GM18517 (cell line): ENCODE data around the gene SMARCD2.
"Not testable (repeated sequence)": the region's sequence is repeated elsewhere in the genome, so short reads cannot be mapped to it uniquely, and the experiment has no call there.

ENCODE experiments used
- ATAC-seq: cut with Tn5 transposase; IDR thresholded peaks from one replicate; pipeline ENCODE4 v1.9.1; 2021; ENCODE audit warnings: mild to moderate bottlenecking, moderate library complexity; ENCODE audit not compliant: unreplicated experiment

The SMARCD2 gene

DNA sequence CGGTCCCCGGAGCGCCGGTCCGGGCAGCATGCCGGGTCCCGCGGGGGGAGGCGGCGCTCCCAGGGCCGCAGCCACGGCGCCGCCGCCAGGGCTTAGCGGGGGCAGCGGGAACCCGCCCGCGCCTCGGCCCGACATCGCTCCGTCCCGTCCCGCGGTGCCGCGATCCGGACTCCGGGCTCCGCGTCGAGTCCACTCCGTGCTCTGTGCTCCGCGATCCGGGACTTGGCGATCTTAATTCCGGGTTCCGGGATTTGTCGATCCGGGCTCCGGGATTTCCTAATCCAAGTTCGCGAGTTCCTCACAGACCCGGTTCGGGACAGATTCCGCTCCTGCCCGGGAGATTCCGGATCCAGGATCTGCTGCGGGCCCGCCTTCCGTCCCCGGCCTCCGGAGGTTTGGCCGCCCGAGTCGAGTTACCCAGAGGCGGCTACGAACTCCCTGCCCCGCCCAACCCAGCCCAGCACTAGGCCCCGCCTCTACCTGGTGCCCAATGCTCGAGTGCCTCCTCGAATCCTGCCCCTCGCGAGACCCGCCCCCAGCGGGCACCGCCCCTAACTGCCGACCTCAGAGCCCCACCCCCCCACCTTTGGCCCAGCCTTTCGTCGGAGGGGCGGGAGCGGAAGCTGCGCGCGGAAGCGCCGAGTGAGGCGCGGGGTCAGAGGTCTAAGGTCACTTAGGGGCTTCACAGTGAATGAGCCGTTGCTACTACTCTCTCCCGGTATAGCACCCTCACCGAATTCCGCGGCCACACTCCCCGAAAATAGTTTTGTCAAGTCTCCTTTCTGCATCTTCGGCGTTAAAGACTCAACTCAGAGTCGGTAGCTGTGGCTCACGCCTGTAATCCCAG is at the start of gene SMARCD2:
TSS of gene SMARCD2 (minus strand) at position 146 of the 847 bp plus-strand sequence. CDS start at position 135, 11 bp downstream.
- peak; percentile 62 for ATAC-seq

DNA sequence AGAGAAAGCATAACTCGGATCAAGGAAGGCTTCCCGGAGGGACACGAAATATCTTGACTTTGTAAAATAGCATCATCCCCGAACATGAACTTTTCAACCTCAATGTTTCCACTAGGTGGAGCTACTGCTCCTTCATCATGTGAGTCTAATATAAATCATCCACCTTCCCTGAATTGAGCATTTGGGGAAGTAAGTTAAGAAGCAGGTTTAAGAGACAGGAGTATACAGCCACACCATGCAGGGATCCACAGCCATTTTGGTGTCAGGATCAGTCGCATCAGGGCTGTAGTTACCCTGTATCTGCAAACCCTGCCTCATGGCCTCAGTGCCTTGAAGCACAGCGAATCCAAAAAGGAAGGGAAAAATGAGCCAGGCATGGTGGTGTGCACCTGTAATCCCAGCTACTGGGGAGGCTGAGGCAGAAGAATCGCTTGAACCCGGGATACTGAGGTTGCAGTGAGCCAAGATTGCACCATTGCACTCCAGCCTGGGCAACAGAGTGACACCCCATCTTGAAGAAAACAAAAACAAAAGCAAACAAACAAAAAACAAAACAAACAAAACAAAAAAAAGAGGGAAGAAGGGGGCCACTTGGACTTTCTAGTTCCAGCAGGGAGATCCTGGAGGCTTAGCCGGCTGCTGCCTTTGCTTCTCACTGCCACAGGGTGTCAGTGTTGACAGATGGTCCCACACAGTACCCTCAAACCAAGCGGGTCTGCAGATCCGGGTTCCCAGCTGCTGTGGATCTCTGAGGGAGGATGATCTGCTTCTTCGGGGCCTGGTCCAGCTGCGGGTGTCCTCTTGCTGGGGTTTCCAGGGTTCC is 46.8 kb upstream of the SMARCD2 start:
- ATAC-seq: not testable (repeated sequence)

DNA sequence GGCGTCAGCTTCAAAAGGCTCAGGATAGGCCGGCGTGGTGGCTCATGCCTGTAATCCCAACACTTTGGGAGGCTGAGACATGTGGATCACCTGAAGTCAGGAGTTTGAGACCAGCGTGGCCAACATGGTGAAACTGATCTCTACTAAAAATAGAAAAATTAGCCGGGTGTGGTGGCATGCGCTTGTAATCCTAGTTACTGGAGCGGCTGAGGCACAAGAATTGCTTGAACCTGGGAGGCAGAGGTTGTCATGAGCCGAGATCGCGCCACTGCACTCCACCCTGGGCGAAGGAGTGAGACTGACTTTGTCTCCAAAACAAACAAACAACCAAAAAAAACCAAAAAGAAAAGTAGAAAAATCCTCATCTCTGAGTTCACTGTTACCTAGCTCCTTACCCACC is 42.6 kb upstream of the SMARCD2 start:
- not testable (repeated sequence) for ATAC-seq

DNA sequence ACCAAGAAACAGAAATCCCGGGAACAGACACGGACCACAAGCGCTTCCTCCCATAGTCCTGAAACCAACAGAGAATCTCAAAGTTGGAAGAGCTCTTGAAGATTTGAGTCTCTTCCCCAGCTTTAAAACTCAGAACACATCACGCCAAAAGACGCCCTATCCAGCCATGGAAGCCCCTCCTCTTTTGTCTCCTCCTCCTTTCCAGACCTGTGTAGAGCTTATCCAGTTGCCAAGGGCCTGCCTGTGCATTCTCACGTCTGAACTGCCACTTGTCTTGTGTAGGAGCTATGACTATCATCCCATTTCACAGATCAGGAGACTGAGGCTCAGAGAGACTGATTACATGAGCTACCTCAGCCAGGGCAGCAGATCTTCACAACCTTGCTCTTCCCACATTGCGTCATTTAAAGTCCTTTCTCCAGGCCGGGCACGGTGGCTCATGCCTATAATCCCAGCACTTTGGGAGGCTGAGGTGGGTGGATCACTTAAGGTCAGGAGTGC is 40.2 kb upstream of the SMARCD2 start:
- ATAC-seq: not testable (repeated sequence)

DNA sequence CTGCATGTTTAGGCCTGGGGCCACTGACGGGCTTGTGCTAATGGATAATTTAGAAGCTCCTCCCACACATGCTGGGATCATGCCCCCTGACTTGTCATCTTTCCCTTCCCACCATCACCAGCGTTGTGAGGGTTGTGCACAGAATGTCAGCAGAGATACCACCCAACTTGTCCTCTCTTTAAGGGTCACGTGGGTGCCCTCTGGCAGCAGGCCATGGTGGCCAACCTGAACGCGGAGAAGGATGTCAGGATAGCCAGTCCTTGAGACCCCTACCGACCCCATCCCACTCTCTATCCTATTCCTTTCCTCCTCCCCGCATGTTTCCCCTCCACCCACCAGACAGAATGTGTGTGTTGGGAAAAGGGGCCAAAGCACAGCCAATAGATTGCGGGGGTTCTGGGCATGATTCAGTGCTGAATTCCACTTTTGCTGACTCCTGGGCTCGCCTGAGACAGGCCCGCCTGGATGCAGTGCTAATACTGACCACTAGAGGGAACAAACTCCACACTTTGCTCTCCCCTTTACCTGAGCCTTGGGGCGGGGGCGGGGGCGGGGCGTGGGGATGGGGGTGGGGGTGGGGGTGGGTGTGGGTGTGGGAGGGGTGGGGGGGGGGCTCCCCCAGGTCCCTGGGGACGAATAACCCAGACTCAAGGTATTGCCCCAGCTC is 39.6 kb upstream of the SMARCD2 start, which contains the start of gene GH2:
TSS of gene GH2 (minus strand) at position 10 of the 667 bp plus-strand sequence. CDS start 143 bp downstream, outside the sequence.
- no peak for ATAC-seq

DNA sequence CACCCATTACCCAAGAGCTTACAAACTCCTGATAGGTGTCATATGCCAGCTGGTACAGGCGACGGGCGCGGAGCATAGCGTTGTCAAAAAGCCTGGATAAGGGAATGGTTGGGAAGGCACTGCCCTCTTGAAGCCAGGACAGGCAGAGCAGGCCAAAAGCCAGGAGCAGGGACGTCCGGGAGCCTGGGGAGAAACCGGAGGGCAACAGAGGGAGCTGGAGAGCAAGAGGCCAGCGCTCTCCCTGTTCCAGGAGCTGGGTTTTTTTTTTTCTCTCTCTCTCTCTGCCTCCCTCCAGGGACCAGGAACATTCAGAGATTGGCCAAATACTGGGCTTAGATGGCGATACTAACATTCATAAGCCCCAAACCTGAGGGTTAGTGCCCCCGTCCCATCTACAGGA is 38.9 kb upstream of the SMARCD2 start:
- not testable (repeated sequence) for ATAC-seq

DNA sequence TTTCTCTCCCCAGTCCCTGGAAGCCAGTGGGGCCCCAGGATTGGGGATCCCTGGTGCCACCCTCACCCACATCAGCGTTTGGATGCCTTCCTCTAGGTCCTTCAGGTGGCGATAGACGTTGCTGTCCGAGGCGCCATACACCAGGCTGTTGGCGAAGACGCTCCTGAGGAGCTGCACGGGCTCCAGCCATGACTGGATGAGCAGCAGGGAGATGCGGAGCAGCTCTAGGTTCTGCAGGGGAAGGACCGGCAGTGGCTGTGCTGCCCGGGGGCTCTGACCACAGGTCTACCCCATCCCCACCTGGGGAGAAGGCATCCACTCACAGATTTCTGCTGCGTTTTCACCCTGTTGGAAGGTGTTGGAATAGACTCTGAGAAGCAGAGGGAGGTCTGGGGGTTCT is 38.2 kb upstream of the SMARCD2 start:
- ATAC-seq: no peak

DNA sequence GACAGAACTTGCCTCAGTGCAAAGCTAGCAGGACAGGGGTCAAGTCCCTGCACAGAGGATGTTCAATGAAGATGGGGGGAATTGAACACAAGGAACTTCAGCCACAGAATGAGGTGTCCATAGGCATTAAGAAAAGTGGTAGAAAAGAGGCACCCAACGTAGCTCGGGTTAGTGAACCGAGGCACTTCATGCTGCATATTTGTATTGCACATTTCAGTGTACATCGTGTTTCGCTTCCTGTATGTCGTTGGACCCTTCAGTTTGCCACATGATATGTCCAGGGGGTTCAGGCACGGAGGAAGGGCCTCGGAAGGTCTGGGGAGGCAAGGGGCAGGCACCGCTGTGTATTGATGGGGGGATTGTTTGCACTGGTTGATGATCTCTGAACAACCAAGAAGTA is 35.9 kb upstream of the SMARCD2 start:
- ATAC-seq: not testable (repeated sequence)

DNA sequence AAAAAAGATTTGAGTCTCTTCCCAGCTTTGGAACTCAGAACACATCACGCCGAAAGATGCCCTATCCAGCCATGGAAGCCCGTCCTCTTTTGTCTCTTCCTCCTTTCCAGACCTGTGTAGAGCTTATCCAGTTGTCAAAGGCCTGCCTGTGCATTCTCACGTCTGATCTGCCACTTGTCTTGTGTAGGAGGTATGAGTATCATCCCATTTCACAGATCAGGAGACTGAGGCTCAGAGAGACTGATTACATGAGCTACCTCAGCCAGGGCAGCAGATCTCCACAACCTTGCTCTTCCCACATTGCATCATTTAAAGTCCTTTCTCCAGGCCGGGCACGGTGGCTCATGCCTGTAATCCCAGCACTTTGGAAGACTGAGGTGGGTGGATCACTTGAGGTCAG is 32.2 kb upstream of the SMARCD2 start:
- ATAC-seq: not testable (repeated sequence)

DNA sequence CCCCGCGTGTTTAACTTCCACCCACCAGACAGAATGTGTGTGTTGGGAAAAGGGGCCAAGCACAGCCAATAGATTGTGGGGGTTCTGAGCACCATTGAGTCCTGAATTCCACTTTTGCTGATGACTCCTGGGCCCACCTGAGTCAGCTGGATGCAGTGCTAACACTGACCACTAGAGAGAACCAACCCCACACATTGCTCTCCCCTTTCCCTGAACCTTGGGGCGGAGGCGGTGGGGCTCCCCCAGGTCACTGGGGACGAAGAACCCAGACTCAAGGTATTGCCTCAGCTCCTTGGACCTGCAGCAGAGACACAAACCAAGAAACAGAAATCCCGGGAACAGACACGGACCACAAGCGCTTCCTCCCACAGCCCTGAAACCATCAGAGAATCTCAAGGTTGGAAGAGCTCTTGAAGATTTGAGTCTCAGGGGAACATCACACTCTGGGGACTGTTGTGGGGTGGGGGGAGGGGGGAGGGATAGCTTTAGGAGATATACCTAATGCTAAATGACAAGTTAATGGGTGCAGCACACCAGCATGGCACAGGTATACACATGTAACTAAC is 31.7 kb upstream of the SMARCD2 start:
- ATAC-seq: not testable (repeated sequence)

DNA sequence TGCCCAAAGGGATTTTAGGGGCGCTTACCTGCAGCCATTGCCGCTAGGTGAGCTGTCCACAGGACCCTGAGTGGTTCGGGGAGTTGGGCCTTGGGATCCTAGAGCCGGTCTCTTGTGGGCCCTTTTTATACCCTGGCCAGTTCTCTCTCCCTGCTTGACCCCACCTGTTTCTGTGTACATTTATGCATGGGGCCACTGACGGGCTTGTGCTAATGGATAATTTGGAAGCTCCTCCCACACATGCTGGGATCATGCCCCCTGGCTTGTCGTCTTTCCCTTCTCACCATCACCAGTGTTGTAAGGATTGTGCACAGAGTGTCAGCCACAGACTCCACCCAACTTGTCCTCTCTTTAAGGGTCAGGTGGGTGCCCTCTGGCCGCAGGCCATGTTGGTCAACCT is 31.1 kb upstream of the SMARCD2 start, which contains the start of gene CSH2:
TSS of gene CSH2 (minus strand) at position 101 of the 400 bp plus-strand sequence. CDS start at position 38, 63 bp downstream.
- ATAC-seq: not testable (repeated sequence)

DNA sequence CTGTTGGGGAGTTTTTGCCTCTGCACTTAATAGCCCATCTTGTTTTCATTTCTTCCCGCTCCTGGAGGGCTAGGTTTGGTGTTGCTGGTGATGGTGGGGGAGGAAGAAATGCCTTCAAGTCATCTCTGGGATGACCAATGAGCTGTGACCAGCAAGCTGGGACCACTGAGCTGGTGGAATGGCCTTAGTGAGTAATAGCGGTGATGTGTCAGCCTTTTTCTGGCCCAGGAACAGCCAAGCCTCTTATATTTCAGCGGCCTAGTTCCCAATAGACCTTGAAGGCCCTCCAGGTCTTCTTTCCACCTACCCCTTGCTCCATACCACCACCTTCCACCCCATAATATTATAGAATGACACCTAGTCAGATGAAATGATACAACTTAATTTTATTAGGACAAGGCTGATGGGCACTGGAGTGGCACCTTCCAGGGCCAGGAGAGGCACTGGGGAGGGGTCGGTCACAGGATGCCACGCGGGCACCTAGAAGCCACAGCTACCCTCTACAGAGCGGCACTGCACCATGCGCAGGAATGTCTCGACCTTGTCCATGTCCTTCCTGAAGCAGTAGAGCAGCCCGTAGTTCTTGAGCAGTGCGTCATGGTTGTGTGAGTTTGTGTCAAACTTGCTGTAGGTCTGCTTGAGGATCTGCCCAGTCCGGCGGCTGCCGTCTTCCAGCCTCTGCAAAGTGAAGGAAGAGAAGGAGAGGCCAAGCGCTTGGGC is 29.3 kb upstream of the SMARCD2 start:
- not testable (repeated sequence) for ATAC-seq

DNA sequence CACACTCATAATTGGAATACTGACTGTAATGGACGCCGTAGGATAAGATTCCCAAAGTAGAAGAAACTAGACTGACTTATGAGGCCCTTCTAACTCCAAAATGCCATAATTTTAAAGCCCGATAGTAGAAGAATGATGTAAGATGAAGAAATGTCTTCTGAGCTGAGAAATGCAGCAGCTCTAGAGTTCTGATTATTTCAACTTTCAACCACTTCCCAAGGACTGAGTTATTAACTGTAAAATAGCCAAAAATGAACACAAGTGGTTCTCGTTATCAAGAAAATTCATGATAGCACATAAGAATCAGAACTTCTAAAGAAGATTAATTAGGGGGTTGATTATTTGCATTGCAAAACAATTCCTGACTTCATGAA is 27.8 kb upstream of the SMARCD2 start:
- not testable (repeated sequence) for ATAC-seq

DNA sequence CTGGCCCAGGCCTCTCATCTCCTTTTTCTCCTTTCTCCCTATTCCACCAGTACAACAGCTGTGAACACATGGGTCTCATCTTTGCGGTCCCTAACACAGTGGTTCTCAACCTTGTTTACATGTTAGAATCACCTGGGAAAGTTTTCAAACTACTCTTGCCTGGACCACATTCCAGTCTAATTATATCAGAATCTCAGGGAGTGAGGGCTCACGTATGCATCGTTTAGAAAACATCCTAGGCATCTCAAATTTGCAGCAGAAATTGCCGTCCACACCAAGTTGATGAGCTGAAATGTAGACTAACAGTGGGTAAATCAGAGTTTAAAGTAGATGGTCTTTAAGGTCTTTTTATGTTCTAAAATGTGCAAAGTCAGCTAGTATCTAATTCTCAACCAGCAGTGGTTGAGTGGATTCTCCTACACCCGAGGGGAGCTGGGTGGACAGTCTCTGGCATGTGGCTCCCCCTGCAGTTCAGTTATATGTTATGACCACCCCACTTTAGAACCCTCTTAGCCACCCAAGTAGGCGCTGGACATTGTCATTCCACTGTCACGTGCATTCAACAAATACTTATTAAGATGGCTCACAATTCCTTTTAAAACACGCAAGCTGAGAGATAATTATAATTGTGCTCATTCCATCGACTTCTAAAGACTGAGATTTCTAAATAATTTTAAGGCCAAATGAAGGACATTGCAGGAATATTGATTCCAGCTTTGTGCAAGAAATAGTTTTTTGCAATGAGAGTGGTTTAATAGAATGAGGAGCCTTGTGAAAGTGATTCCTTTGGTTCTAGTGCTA is 27.2 kb upstream of the SMARCD2 start:
- ATAC-seq: not testable (repeated sequence)

DNA sequence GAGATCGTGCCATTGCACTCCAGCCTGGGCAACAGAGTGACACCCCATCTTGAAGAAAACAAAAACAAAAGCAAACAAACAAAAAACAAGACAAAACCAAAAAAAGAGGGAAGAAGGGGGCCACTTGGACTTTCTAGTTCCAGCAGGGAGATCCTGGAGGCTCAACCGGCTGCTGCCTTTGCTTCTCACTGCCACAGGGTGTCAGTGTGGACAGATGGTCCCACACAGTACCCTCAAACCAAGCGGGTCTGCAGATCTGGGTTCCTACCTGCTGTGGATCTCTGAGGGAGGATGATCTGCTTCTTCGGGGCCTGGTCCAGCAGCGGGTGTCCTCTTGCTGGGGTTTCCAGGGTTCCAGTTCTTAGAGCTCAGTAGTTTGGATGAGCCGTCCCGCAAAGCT is 24.1 kb upstream of the SMARCD2 start:
- not testable (repeated sequence) for ATAC-seq

DNA sequence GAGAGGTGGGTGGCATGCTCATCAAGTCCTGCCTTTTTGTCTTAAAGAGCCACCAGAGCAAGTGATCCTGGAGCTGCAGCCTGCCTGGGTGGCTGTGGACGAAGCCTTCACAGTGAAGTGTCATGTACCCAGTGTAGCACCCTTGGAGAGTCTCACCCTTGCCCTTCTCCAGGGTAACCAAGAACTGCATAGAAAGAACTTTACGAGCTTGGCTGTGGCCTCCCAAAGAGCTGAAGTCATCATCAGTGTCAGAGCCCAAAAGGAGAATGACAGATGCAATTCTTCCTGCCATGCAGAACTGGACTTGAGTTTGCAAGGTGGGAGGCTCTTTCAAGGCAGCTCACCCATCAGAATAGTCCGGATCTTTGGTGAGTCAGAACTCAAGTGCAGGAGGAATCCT is 16.8 kb upstream of the SMARCD2 start:
- no peak for ATAC-seq

DNA sequence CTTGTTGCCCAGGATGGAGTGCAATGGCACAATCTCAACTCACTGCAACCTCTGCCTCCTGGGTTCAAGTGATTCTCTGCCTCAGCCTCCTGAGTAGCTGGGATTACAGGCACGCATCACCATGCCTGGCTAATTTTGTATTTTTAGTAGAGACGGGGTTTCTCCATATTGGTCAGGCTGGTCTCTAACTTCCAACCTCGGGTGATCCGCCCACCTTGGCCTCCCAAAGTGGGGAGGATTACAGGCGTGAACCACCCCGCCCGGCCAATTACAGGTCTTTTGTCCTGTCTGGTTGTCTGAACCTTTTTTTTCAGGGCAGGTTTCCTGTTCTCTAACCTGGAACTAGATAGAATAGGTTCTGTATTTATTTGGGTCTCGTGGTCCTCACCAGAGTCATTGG is 13.9 kb upstream of the SMARCD2 start:
- ATAC-seq: not testable (repeated sequence)

DNA sequence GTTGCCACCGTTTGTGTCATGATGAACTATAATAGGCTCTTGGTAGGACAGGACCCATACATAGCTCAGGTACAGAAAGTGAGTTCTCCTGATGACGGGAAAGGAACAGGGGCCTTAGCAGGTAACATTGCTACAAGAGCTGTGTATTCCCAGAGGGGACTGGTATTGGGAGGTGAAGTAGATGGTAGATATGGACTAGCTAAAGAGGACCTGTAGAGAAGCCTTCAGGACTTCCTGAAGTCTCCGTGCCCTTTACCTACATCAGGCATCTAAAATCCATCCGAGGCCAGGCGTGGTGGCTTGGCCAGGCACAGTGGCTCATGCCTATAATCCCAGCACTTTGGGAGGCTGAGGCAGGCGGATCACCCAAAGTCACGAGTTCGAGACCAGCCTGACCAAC is 12.7 kb upstream of the SMARCD2 start:
- ATAC-seq: no peak

DNA sequence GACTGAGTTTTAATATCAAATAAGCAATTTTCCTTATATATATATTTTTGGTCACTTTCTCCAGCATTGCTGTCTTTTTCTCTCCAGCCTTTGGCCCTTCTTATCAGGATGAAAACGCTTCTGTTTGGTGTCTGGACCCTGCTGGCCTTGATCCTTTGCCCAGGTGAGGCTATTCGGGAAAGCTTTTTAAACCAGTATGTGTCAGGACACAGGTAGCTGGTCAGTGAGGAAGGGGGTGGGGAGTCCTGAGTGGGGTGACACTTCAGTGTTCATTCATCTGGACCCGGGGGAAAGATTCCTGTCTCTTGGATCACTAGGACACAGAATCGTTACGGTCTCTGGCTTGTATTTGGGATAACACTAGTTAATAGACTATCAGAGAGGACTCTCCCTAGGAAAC is 12.2 kb upstream of the SMARCD2 start:
- no peak for ATAC-seq
